Superior temporal gyrus (tissue), 1 donor: ENCODE measurements around the gene RAC2.
"Not testable (repeated sequence)": the region's sequence is repeated elsewhere in the genome, so short reads cannot be mapped to it uniquely, and the experiment has no call there.

ENCODE experiments used
- DNase-seq: peaks from one replicate; pipeline ENCODE4 v3.0.0-alpha.2; 2016; ENCODE audit errors: extremely low spot score

Gene RAC2

GRCh38 chr22:37255558-37256006, 11.5 kb upstream of the RAC2 start:
- DNase-seq: no peak

DNA sequence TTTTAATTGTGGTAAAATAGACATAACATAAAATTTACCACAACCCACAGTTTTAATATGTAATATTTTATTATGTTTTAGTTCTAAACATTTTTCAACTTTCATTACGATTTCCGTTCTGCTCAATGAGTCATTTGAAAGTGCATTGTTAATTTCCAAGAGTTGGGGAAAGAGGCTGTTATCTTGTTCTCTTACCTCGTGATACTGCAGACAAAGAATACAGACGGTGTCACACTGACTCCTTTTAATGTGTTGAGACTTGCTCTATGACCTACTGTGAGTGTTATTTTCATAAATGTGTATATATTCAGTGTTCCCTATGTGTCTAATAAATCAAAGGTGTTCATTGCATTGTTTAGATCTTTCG, 10.8 kb upstream of the RAC2 start:
- no peak for DNase-seq

DNA sequence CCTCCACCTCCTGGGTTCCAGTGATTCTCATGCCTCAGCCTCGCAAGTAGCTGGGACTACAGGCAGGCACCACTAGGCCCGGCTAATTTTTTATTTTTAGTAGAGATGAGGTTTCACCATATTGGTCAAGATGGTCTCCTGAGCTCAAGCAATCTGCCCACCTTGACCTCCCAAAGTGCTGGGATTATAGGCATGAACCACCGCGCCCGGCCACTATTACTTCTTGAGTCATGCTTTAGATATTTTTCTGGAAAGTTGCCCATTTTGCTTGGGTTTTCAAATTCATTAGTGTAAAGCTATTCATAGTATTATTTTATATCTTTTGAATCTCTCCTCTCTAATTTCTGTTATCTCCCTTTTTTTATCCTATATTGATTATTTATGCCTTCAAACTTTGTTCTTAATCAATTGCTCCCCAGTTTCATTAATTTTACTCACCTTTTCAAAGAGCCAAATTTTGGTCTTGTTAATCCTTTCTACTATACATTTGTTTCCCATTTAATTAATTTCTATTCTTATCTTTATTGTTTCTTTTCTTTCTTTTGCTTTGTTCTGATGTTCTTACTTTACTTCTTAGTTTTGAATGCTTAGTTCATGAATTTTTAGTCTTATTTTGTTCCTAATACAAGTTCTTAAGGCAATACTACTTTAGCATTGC, 10.3 kb upstream of the RAC2 start:
- DNase-seq: no peak

- DNase-seq: no peak
Measured at GRCh38 chr22:37253126-37253660, 9.1 kb upstream of the RAC2 start.

DNA sequence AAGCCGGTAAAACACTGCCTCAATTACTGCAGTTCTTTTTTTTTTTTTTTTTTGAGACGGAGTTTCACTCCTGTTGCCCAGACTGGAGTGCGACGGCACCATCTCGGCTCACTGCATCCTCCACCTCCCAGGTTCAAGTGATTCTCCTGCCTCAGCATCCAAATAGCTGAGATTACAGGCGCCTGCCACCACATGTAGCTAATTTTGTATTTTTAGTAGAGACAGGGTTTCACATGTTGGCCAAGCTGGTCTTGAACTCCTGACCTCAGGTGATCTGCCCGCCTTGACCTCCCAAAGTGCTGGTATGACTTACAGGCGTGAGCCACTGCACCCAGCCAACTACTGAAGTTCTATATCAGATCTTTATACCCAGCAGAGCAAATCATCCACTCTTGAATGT, 7.8 kb upstream of the RAC2 start:
- DNase-seq: not testable (repeated sequence)

- DNase-seq: no peak
Measured at GRCh38 chr22:37249986-37250385, 5.9 kb upstream of the RAC2 start.

GRCh38 chr22:37248251-37248650, 4.2 kb upstream of the RAC2 start:
- DNase-seq: no peak

DNA sequence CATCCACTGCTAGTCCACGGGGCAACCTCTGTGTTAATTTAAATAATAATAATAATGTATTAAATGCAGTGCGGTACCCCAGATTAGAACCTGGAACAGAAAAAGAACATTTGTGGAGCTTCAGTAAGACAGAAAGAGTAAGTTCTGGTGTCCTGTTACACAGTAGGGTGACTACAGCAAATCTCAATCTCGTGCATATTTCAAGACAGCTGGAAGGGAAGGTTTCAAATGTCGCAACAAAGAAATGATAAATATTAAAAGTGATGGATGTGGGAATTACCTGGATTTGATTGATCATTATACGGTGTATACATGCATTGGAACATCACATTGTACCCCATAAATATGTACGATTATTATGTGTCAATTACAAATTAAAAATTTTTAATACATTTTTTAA, 1.7 kb upstream of the RAC2 start:
- no peak for DNase-seq

- no peak for DNase-seq
Measured at GRCh38 chr22:37244922-37245722, 1.1 kb upstream of the RAC2 start.

- no peak for DNase-seq
Measured at GRCh38 chr22:37243402-37244113, 511 bp downstream of the RAC2 start.

GRCh38 chr22:37242395-37242918, 1.6 kb downstream of the RAC2 start:
- no peak for DNase-seq

GRCh38 chr22:37241351-37242142, 2.5 kb downstream of the RAC2 start:
- no peak for DNase-seq

DNA sequence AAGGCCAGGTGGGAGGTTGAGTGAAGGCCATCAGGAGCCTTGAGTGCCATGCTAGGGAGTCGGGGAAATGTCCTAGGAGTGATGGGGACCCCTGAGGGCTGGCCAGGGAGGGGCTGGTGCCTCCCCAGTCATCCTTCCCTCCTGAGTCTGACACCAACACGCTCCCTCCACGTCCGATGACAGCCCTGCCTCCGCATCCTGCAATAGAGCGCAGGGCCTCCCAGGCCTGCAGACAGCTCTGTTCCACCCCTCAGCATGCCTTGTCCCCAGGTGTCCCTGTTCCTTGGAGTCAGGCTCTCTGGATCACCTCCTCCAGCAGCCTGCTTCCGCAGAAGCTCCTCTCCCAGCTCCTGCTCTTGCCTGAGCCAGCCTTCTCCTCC, 3.1 kb downstream of the RAC2 start:
- DNase-seq: no peak

DNA sequence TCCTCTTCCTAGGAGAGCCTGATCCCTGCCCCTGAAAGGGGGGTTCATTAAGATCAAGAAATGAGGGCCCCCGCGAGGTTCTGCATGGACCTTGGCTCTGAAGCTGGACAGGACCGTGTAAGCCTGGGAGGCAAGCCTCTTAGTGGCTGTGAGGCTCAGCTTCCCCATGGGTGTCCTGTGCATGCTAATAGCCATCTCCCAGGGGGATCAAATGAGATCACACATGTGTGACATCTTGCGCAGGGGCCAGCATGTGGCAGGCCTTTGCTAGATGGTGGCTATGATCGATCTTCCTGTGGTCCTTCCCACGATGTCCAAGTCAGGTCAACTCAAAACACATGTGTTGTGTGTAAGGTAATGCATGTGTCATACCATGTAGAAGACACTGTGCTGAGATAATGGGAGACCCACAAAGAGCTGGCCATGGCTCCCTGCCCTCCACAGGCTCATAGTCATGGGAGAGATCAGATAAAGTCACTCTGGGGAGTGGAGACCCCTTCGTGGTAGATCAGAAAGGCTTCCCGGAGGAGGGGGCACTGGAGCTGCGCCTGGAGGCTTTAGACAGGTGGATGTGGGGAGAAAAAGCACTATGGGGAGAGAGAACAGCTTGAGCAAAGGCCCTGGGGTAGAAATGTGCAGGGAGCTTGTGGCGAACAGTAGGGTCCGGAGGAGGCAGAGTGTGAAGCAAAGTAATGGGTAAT, 3.7 kb downstream of the RAC2 start:
- DNase-seq: no peak

DNA sequence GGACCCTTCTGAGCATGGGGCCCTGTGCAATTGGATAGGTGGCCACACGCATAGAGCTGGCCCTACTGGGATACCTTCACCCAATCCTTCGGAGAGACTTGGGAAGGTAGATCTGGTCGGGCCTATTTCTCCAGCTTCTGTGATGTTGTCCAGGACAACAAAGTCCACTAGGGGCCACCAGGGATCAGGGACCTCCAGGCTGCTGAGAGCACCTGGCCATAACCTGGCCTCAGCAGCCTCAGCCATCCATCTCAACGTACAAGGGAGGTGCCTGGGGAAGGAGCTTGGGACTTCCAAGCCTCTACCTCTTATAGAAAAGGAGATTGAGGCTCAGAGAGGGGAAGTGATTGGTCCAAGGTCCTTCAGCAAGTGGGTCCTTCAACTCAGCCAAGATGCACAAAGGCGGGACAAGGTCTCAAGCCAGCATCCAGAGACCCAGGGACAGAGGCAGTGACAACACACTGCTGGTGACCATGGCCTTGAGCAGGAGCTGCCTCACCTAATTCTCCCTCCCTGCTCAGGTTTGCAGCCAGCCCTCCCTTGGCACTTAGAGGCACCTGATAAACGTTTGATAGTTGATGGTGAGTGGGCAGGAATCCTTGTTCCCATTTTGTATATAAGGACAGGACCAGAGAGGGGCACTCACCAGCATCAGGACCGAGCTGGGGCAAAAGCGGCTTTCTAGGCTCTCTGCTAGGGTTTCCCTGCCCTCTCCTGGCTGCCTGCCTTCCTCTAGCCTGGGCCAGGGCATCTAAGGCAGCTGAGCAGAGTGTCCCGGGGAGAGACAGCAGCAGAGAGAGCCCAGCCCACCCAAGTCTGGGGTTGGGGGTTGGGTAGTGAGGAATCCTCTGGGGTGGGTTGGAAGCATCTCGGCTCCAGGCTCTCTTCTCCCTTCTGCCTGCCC, 4.5 kb downstream of the RAC2 start:
- no peak for DNase-seq

GRCh38 chr22:37237371-37238268, 6.4 kb downstream of the RAC2 start:
- no peak for DNase-seq

DNA sequence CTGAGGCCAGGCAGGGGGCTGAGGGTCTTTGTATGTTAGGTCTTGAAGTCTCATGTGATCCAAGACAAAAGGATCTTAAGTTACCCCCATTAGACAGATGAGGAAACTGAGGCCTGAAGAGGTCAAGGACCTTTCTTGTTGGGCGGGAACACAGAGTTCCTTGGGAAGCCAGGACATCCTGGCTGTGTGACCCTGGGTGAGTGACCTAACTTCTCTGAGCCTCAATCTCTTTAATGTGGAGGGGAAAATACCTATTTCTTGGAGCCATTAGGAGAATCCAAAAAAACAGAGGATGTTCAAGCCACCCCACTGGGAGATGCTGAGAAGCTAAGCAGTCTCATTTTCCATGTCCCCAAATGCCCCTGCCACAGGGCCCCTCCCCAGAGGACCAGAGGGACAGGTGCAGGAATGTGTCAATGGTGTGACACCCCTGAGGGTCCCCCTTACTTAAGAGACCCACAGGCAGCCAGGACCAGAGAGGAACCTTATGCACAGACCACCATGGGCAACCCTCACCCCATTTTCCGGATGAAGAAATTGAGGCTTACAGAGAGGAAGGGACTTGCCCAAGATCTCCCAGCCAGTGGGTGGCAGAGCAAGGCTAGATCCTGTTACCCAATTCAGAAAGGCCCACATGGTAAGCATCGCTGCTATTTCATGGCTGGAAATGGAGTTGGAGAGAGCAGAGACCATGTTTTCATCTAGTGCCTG, 8.0 kb downstream of the RAC2 start:
- DNase-seq: no peak
